ENCODE data around the gene GLB1L3.

Gene GLB1L3

GRCh38 chr11:134245434-134245833 lies 30.7 kb upstream of the GLB1L3 start:
- no peak for TF ChIP-seq CTCF (IDR thresholded peaks at IDR 0.05)

GRCh38 chr11:134246100-134246499 lies 30.1 kb upstream of the GLB1L3 start:
- no peak for TF ChIP-seq CTCF (IDR thresholded peaks at IDR 0.05)

GRCh38 chr11:134246678-134247077 lies 29.5 kb upstream of the GLB1L3 start:
- TF ChIP-seq CTCF (IDR thresholded peaks at IDR 0.05), result no peak

- TF ChIP-seq CTCF (IDR thresholded peaks at IDR 0.05), result no peak
Observed at GRCh38 chr11:134248910-134249480, 27.2 kb upstream of the GLB1L3 start.

GRCh38 chr11:134250246-134250645 lies 25.9 kb upstream of the GLB1L3 start:
- TF ChIP-seq CTCF (IDR thresholded peaks at IDR 0.05), result no peak

GRCh38 chr11:134250675-134251074 lies 25.5 kb upstream of the GLB1L3 start:
- no peak for TF ChIP-seq CTCF (IDR thresholded peaks at IDR 0.05)

- no peak for TF ChIP-seq CTCF (IDR thresholded peaks at IDR 0.05)
Observed at GRCh38 chr11:134252346-134253187, 23.6 kb upstream of the GLB1L3 start.

Data from LNCAP (cell line).